Bronchial epithelial cell (primary cell): ENCODE results near the gene ANK2. TPM values are rescaled to one million over a fixed set of nuclear protein-coding genes. Genes with fewer than 3 reads are reported as not detected.

Source experiments
- DNase-seq: peaks from one replicate; pipeline ENCODE4 v3.0.0-alpha.2; 2010; ENCODE audit warnings: low read depth
- FAIRE-seq: peaks from 2 replicates; lab custom pipeline; 2011; peaks lifted over from hg19 to GRCh38; lab: Jason Lieb, UNC
- H3K27me3 ChIP-seq: 2 replicates; pipeline ENCODE4 v1.5.1; 2011; ENCODE audit warnings: low read length; ENCODE audit not compliant: control insufficient read depth, insufficient read depth
- H3K36me3 ChIP-seq: 2 replicates; pipeline ENCODE4 v1.5.1; 2011; ENCODE audit warnings: low read length; ENCODE audit not compliant: control insufficient read depth, insufficient read depth
- H3K4me3 ChIP-seq: 2 replicates; pipeline ENCODE4 v1.5.1; 2011; ENCODE audit warnings: mild to moderate bottlenecking, low read depth, low read length, control low read depth
- CTCF ChIP-seq: IDR thresholded peaks from 2 replicates; pipeline ENCODE4 v1.5.1; 2011; ENCODE audit warnings: mild to moderate bottlenecking, moderate library complexity, low read length, control low read depth, inconsistent platforms; ENCODE audit not compliant: insufficient read depth, severe bottlenecking
- total RNA-seq: library from RNA; depleted of rRNA; stranded (reverse); fragments of >200 nt; gene quantifications from 2 replicates; pipeline ENCODE4 v1.2.1, GENCODE V29; 2014

Gene ANK2
- total RNA-seq, 1 donor from 2014 or later = 2.6 TPM

DNA sequence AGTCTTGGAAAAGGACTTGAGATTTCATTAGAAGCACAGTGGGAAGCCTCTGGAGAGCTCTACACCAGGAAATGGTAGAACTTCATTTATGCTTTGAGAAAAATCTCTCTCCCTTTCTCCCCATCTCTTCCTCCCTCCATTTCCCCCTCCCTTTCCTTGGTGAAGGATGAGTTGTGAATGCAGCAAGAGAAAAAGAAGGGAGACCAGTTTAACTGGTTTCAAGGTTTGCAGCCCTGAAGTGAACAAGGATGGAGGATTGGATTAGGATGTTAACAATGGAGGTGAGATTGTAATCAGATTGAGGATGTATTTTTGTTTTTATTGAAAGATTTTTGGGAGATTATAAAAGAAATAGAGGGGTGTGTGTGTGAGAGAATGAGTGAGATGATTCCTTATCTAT lies 99.5 kb downstream of the ANK2 start:
- DNase-seq = no peak
- no peak for FAIRE-seq
- TF ChIP-seq CTCF = no peak

GRCh38 chr4:113153529-113154101 lies 104.2 kb downstream of the ANK2 start:
- DNase-seq = peak; percentile 87
- no peaks in the 10 kb centered on the region for H3K36me3 ChIP-seq
- FAIRE-seq = no peak
- H3K4me3 ChIP-seq = no peak overlapping the region
- no peaks in the 10 kb centered on the region for H3K27me3 ChIP-seq
- TF ChIP-seq CTCF = peak; percentile 27

More for the DNA sequence above, 99.5 kb downstream of the ANK2 start:
- no peaks in the 10 kb centered on the region for H3K36me3 ChIP-seq
- H3K4me3 ChIP-seq = no peak overlapping the region
- H3K27me3 ChIP-seq = no peaks in the 10 kb centered on the region

GRCh38 chr4:113154281-113154680 lies 104.8 kb downstream of the ANK2 start:
- no peak for FAIRE-seq
- Histone ChIP-seq H3K4me3 (no peak overlapping the region), H3K36me3 (no peaks in the 10 kb centered on the region), H3K27me3 (no peaks in the 10 kb centered on the region)
- no peak for TF ChIP-seq CTCF
- no peak for DNase-seq

GRCh38 chr4:113157086-113157857 lies 107.8 kb downstream of the ANK2 start:
- FAIRE-seq (no peak), DNase-seq (peak; percentile 38)
- H3K4me3 ChIP-seq = no peak overlapping the region
- no peaks in the 10 kb centered on the region for H3K27me3 ChIP-seq
- H3K36me3 ChIP-seq = no peaks in the 10 kb centered on the region
- no peak for TF ChIP-seq CTCF

- H3K4me3 ChIP-seq = no peak overlapping the region
- peak; percentile 82 for DNase-seq
- no peaks in the 10 kb centered on the region for H3K36me3 ChIP-seq
- TF ChIP-seq CTCF = no peak
- H3K27me3 ChIP-seq = no peaks in the 10 kb centered on the region
- no peak for FAIRE-seq
Measured at GRCh38 chr4:113159942-113160545, 110.6 kb downstream of the ANK2 start.
